ENCODE measurements around the gene MAGI1. TPM values are rescaled to one million over a fixed set of nuclear protein-coding genes. Genes with fewer than 3 reads are reported as not detected.

MAGI1 gene
- total RNA-seq, 1 donor from 2014 or later = 18.7 TPM

- H3K4me3 Mint-ChIP-seq (ENCODE audit: unreplicated experiment) = no peak overlapping the region
- H3K9me3 Mint-ChIP-seq (ENCODE audit: low read depth) = peaks cover 3% of the 10 kb centered on the region
- H3K4me1 Mint-ChIP-seq (ENCODE audit: low read depth) = peaks cover 6% of the 10 kb centered on the region
- H3K27me3 Mint-ChIP-seq (ENCODE audit: low read depth) = no peaks in the 10 kb centered on the region
- no peak for DNase-seq (ENCODE audit: low spot score)
- H3K36me3 Mint-ChIP-seq (ENCODE audit: low read depth) = no peaks in the 10 kb centered on the region
- no peak for TF ChIP-seq CTCF (IDR thresholded peaks at IDR 0.05)
- H3K27ac Mint-ChIP-seq (ENCODE audit: unreplicated experiment) = no peak overlapping the region
Observed at GRCh38 chr3:65344444-65344843, 694.3 kb downstream of the MAGI1 start.

GRCh38 chr3:65343736-65344135, 695.0 kb downstream of the MAGI1 start:
- H3K27me3 Mint-ChIP-seq (ENCODE audit: low read depth) = no peaks in the 10 kb centered on the region
- no peaks in the 10 kb centered on the region for H3K36me3 Mint-ChIP-seq (ENCODE audit: low read depth)
- TF ChIP-seq CTCF (IDR thresholded peaks at IDR 0.05) = no peak
- H3K4me1 Mint-ChIP-seq (ENCODE audit: low read depth) = peaks cover 4% of the 10 kb centered on the region
- no peak for DNase-seq (ENCODE audit: low spot score)
- H3K27ac Mint-ChIP-seq (ENCODE audit: unreplicated experiment) = no peak overlapping the region
- no peak overlapping the region for H3K4me3 Mint-ChIP-seq (ENCODE audit: unreplicated experiment)
- peaks cover 2% of the 10 kb centered on the region for H3K9me3 Mint-ChIP-seq (ENCODE audit: low read depth)

GRCh38 chr3:65343026-65343425, 695.7 kb downstream of the MAGI1 start:
- Mint-ChIP-seq H3K27ac (ENCODE audit: unreplicated experiment) (no peak overlapping the region), H3K4me1 (ENCODE audit: low read depth) (peaks cover 4% of the 10 kb centered on the region), H3K27me3 (ENCODE audit: low read depth) (no peaks in the 10 kb centered on the region), H3K9me3 (ENCODE audit: low read depth) (no peaks in the 10 kb centered on the region), H3K36me3 (ENCODE audit: low read depth) (no peaks in the 10 kb centered on the region), H3K4me3 (ENCODE audit: unreplicated experiment) (no peak overlapping the region)
- no peak for DNase-seq (ENCODE audit: low spot score)
- no peak for TF ChIP-seq CTCF (IDR thresholded peaks at IDR 0.05)

GRCh38 chr3:65342084-65342683, 696.5 kb downstream of the MAGI1 start:
- H3K9me3 Mint-ChIP-seq (ENCODE audit: low read depth) = no peaks in the 10 kb centered on the region
- no peaks in the 10 kb centered on the region for H3K36me3 Mint-ChIP-seq (ENCODE audit: low read depth)
- peak; percentile 75 for TF ChIP-seq CTCF (IDR thresholded peaks at IDR 0.05)
- no peak overlapping the region for H3K27ac Mint-ChIP-seq (ENCODE audit: unreplicated experiment)
- DNase-seq (ENCODE audit: low spot score) = no peak
- H3K4me1 Mint-ChIP-seq (ENCODE audit: low read depth) = peaks cover 4% of the 10 kb centered on the region
- no peaks in the 10 kb centered on the region for H3K27me3 Mint-ChIP-seq (ENCODE audit: low read depth)
- H3K4me3 Mint-ChIP-seq (ENCODE audit: unreplicated experiment) = no peak overlapping the region

- H3K4me1 Mint-ChIP-seq (ENCODE audit: low read depth) = peaks cover 5% of the 10 kb centered on the region
- no peak for TF ChIP-seq CTCF (IDR thresholded peaks at IDR 0.05)
- no peak for DNase-seq (ENCODE audit: low spot score)
- H3K27me3 Mint-ChIP-seq (ENCODE audit: low read depth) = peaks cover 17% of the 10 kb centered on the region
- H3K4me3 Mint-ChIP-seq (ENCODE audit: unreplicated experiment) = no peak overlapping the region
- H3K36me3 Mint-ChIP-seq (ENCODE audit: low read depth) = peaks cover 2% of the 10 kb centered on the region
- no peak overlapping the region for H3K27ac Mint-ChIP-seq (ENCODE audit: unreplicated experiment)
- H3K9me3 Mint-ChIP-seq (ENCODE audit: low read depth) = no peaks in the 10 kb centered on the region
Observed at GRCh38 chr3:65339192-65339740, 699.5 kb downstream of the MAGI1 start.
